ENCODE measurements around the gene NALCN.

The NALCN gene

DNA sequence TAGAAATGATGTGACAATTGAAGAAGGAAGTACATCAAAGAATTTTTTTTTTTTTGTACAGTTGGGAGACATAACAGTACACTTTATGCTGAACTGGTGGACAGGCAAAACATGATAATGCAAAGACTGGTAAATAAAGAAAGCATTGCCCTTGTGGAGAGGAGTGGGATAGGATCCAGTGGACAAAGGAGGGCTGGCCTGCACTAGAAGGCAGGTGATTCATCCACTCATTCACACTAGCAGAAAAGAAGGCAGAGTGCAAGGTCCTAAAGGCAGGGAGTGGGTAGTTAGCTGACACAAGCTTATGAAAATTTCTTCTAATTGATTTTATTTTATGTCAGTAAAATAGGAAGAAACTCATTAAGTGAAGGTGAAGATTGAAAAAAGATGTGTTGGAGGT, 17.6 kb upstream of the NALCN start:
- TF ChIP-seq, protein P1, sequence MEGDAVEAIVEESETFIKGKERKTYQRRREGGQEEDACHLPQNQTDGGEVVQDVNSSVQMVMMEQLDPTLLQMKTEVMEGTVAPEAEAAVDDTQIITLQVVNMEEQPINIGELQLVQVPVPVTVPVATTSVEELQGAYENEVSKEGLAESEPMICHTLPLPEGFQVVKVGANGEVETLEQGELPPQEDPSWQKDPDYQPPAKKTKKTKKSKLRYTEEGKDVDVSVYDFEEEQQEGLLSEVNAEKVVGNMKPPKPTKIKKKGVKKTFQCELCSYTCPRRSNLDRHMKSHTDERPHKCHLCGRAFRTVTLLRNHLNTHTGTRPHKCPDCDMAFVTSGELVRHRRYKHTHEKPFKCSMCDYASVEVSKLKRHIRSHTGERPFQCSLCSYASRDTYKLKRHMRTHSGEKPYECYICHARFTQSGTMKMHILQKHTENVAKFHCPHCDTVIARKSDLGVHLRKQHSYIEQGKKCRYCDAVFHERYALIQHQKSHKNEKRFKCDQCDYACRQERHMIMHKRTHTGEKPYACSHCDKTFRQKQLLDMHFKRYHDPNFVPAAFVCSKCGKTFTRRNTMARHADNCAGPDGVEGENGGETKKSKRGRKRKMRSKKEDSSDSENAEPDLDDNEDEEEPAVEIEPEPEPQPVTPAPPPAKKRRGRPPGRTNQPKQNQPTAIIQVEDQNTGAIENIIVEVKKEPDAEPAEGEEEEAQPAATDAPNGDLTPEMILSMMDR (IDR thresholded peaks at IDR 0.05; ENCODE audit: borderline replicate concordance, insufficient read depth, low read depth, low read length) = no peak

DNA sequence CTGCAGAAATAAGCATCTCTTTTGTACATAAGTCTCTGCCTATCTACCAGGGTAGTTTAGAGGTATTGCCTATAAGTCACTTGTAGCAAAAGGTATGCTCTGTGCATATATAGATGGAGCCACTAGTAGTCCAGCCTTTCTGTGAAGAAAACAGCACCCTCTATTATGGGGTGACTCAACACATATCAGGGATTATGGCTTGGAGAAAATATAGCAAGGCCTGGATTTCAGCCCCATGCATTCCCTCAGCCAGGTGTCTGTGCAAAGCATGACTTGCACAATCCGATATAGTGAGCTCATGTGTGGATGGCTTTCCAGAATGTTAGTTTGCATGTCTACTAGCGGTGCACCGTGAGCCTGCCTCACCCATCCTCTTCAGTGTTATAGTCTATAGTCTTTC, 13.4 kb upstream of the NALCN start:
- TF ChIP-seq, protein P1 (IDR thresholded peaks at IDR 0.05; ENCODE audit: borderline replicate concordance, insufficient read depth, low read depth, low read length) = no peak
- no peak overlapping the region for H3K4me3 ChIP-seq (ENCODE audit: low read depth, low read length)

More for the DNA sequence above, 17.6 kb upstream of the NALCN start:
- H3K4me3 ChIP-seq (ENCODE audit: low read depth, low read length) = no peak overlapping the region

- no peak overlapping the region for H3K4me3 ChIP-seq (ENCODE audit: low read depth, low read length)
- TF ChIP-seq, protein P1 (IDR thresholded peaks at IDR 0.05; ENCODE audit: borderline replicate concordance, insufficient read depth, low read depth, low read length) = no peak
These were observed 9.3 kb upstream of the NALCN start for GRCh38 chr13:101425623-101426022.

GRCh38 chr13:101425156-101425471, 8.8 kb upstream of the NALCN start:
- TF ChIP-seq, protein P1 (IDR thresholded peaks at IDR 0.05; ENCODE audit: borderline replicate concordance, insufficient read depth, low read depth, low read length) = no peak
- H3K4me3 ChIP-seq (ENCODE audit: low read depth, low read length) = no peak overlapping the region

DNA sequence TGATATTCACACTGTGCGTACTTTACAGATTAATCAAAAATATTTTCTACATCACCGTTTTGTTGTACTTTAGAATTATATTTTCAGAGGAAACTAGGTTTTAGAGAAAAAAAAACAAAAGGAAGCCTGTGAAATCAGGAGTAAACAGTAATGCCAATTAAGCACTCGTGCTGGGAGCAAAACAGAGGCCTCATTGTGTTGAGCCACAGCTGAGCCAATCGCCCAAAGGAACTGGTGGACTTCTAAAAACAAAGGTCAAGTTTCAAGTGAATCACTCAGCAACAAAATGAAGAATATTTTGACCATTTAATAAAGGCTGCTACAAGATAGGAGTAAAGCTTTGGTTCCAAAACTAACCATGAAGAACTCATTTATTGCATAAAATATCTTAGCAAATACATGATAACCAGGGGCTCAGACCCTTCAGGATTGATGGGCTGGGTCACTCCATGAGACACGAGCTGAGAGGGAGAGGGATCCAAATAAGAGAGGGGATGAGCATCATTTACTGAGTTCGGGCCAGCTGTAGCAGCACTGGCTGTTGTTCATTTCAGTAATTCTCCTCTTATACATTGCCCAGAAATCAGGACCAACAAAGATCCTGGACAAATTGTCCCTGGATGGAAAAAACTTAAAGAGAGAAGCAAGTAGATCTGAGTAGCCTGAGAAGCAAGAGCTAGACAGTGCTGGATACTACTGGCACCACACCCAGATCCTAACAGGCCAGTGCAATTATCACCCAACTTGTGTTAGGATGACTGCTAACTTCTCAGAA, 8.3 kb upstream of the NALCN start:
- TF ChIP-seq, protein P1 (IDR thresholded peaks at IDR 0.05; ENCODE audit: borderline replicate concordance, insufficient read depth, low read depth, low read length) = no peak
- H3K4me3 ChIP-seq (ENCODE audit: low read depth, low read length) = no peak overlapping the region

DNA sequence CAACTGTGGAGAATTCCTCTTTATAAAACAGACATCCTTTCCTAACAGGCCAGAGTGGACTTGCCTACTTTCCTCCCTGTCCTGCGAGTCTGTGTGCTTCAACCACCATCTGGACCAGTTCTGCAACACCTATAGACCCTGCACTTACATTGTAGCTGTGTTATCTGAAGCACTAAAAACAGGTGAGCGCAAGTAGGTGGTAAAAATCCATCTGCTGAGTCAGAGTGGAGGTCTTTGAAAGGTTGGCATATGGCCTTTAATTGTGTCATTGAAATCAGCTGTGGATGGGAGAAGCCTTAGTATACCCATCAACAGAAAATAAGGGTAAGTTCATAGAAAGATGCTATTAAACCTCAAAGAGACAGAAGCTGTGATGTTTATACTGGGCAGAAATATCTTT, 7.6 kb upstream of the NALCN start:
- H3K4me3 ChIP-seq (ENCODE audit: low read depth, low read length) = no peak overlapping the region
- TF ChIP-seq, protein P1 (IDR thresholded peaks at IDR 0.05; ENCODE audit: borderline replicate concordance, insufficient read depth, low read depth, low read length) = no peak

GRCh38 chr13:101417501-101417900, 1.2 kb upstream of the NALCN start:
- no peak overlapping the region for H3K4me3 ChIP-seq (ENCODE audit: low read depth, low read length)
- TF ChIP-seq, protein P1 (IDR thresholded peaks at IDR 0.05; ENCODE audit: borderline replicate concordance, insufficient read depth, low read depth, low read length) = no peak
